Measurements from ENCODE around the gene SF3A2. TPM values are rescaled to one million over a fixed set of nuclear protein-coding genes. Genes with fewer than 3 reads are reported as not detected.
"Not testable (repeated sequence)": the region's sequence is repeated elsewhere in the genome, so short reads cannot be mapped to it uniquely, and the experiment has no call there.

The SF3A2 gene
- total and polyA plus RNA-seq, 2 experiments from 2014 or later: 21.2 to 75.3 TPM

DNA sequence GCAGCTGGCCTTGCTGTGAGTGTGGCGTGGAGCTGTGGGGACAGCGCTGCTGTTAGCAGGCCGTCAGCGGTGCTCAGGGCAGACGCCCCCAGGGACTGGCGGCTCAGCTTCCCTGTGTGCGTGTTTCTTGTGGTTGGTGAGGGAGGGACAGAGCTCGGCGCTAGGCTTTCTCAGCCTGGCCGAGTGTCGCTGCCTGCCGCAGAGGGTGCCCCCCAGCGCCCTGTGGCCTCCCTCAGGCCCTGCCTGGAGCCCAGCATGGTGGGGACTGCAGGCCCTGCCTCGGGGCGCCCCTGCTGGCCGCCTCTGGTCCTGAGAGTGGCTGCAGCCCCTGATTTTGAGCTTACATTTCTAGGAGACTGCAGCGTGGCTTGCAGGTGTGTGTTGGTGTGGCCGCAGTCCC, 37.4 kb upstream of the SF3A2 start:
- Histone ChIP-seq H2AFZ (no peak overlapping the region), H3K27ac (no peak overlapping the region), H4K20me1 (ENCODE audit: insufficient read depth, poor library complexity, severe bottlenecking) (peaks cover 9% of the 10 kb centered on the region), H3K9me2 (replicated peaks; ENCODE audit: insufficient read depth) (no peaks in the 10 kb centered on the region), H3K79me2 (peaks cover 26% of the 10 kb centered on the region), H3K4me2 (no peak overlapping the region), H3K36me3 (replicated peaks; ENCODE audit: insufficient read depth, low read depth) (no peaks in the 10 kb centered on the region), H3K4me1 (ENCODE audit: insufficient read depth) (no peaks in the 10 kb centered on the region), H3K9me3 (ENCODE audit: low read depth) (no peaks in the 10 kb centered on the region), H3K4me3 (no peak overlapping the region), H3K27me3 (no peaks in the 10 kb centered on the region)
- TF ChIP-seq EZH2 (IDR thresholded peaks at IDR 0.05; ENCODE audit: borderline replicate concordance) (no peak), EZH2phosphoT487 (IDR thresholded peaks at IDR 0.05; ENCODE audit: low read depth, severe bottlenecking, unreplicated experiment) (no peak)
- TF ChIP-seq, protein P1, sequence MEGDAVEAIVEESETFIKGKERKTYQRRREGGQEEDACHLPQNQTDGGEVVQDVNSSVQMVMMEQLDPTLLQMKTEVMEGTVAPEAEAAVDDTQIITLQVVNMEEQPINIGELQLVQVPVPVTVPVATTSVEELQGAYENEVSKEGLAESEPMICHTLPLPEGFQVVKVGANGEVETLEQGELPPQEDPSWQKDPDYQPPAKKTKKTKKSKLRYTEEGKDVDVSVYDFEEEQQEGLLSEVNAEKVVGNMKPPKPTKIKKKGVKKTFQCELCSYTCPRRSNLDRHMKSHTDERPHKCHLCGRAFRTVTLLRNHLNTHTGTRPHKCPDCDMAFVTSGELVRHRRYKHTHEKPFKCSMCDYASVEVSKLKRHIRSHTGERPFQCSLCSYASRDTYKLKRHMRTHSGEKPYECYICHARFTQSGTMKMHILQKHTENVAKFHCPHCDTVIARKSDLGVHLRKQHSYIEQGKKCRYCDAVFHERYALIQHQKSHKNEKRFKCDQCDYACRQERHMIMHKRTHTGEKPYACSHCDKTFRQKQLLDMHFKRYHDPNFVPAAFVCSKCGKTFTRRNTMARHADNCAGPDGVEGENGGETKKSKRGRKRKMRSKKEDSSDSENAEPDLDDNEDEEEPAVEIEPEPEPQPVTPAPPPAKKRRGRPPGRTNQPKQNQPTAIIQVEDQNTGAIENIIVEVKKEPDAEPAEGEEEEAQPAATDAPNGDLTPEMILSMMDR (IDR thresholded peaks at IDR 0.05; ENCODE audit: poor library complexity): no peak
- no peak for DNase-seq (ENCODE audit: low spot score)
- WGBS (ENCODE audit: low lambda C conversion rate, missing lambda C conversion rate): 85% methylated on average over 14 of the region's 18 CpGs

DNA sequence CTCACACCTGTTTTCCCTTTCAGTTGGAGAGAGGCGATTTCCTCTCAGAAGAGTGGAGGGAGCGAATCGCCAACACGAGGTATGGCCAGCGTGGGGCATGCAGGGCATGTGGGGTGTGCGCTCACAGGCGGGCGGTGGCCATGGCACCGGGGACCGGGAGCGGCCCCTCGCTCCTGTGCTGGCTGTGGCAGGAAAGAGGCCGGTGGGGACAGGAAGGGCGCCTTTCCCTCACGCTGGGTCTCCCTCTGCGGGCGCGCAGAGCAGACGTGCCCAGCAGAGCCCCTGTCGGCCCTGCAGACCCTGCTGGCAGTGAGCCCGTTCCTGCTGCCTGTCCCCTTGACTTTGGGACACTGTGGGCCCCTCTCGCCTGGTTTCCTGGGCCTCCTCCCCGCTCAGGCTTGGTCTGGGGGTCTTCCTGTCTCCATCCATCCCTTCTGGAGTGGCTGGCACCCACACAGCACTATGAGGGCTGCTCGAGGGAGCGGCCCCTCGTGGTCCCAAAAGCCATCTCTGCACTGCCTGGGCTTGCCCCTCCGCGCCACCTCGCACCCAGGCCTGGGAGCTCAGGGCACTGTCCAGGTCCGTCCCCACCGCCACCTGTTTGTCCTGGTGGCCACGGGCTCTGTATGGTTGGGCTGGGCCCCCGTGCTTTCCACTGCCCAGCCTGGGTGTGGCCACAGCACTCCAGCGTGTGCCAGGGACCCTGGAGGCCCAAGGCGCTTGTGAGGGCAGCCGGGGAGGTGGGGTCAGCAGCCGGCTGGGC, 36.6 kb upstream of the SF3A2 start:
- no peaks in the 10 kb centered on the region for H3K9me2 ChIP-seq (replicated peaks; ENCODE audit: insufficient read depth)
- H4K20me1 ChIP-seq (ENCODE audit: insufficient read depth, poor library complexity, severe bottlenecking): peaks cover 9% of the 10 kb centered on the region
- H3K79me2 ChIP-seq: peaks cover 26% of the 10 kb centered on the region
- no peak for DNase-seq (ENCODE audit: low spot score)
- H3K4me2 ChIP-seq: no peak overlapping the region
- no peaks in the 10 kb centered on the region for H3K4me1 ChIP-seq (ENCODE audit: insufficient read depth)
- no peak overlapping the region for H2AFZ ChIP-seq
- no peaks in the 10 kb centered on the region for H3K36me3 ChIP-seq (replicated peaks; ENCODE audit: insufficient read depth, low read depth)
- H3K27ac ChIP-seq: no peak overlapping the region
- H3K9me3 ChIP-seq (ENCODE audit: low read depth): no peaks in the 10 kb centered on the region
- H3K27me3 ChIP-seq: no peaks in the 10 kb centered on the region
- 97% methylated on average over 26 of the region's 37 CpGs for WGBS (ENCODE audit: low lambda C conversion rate, missing lambda C conversion rate)
- no peak for TF ChIP-seq EZH2phosphoT487 (IDR thresholded peaks at IDR 0.05; ENCODE audit: low read depth, severe bottlenecking, unreplicated experiment)
- TF ChIP-seq, protein P1 (IDR thresholded peaks at IDR 0.05; ENCODE audit: poor library complexity): no peak
- no peak for TF ChIP-seq EZH2 (IDR thresholded peaks at IDR 0.05; ENCODE audit: borderline replicate concordance)
- H3K4me3 ChIP-seq: no peak overlapping the region

DNA sequence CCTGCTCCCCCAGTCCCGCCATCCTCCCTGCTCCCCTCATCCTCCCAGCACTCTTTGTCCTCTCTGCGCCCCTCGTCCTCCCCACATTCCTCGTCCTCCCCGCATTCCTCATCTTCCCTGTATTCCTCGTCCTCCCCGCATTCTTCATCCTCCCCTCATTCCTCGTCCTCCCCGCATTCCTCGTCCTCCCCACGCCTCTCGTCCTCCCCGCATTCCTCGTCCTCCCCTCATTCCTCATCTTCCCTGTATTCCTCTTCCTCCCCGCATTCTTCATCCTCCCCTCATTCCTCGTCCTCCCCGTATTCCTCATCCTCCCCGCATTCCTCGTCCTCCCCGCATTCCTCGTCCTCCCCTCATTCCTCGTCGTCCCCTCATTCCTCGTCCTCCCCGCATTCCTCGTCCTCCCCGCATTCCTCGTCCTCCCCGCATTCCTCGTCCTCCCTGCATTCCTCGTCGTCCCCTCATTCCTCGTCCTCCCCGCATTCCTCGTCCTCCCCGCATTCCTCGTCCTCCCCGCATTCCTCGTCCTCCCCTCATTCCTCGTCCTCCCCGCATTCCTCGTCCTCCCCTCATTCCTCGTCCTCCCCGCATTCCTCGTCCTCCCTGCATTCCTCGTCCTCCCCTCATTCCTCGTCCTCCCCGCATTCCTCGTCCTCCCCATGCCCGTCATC, 35.9 kb upstream of the SF3A2 start:
- not testable (repeated sequence) for H4K20me1 ChIP-seq (ENCODE audit: insufficient read depth, poor library complexity, severe bottlenecking); H3K27me3 ChIP-seq; H3K4me1 ChIP-seq (ENCODE audit: insufficient read depth); H3K4me3 ChIP-seq; H3K4me2 ChIP-seq; DNase-seq (ENCODE audit: low spot score); H3K27ac ChIP-seq; H2AFZ ChIP-seq; H3K9me3 ChIP-seq (ENCODE audit: low read depth); H3K36me3 ChIP-seq (replicated peaks; ENCODE audit: insufficient read depth, low read depth); H3K9me2 ChIP-seq (replicated peaks; ENCODE audit: insufficient read depth)
- 100% methylated on average over 2 of the region's 50 CpGs for WGBS (ENCODE audit: low lambda C conversion rate, missing lambda C conversion rate)
- peaks cover 26% of the 10 kb centered on the region for H3K79me2 ChIP-seq

DNA sequence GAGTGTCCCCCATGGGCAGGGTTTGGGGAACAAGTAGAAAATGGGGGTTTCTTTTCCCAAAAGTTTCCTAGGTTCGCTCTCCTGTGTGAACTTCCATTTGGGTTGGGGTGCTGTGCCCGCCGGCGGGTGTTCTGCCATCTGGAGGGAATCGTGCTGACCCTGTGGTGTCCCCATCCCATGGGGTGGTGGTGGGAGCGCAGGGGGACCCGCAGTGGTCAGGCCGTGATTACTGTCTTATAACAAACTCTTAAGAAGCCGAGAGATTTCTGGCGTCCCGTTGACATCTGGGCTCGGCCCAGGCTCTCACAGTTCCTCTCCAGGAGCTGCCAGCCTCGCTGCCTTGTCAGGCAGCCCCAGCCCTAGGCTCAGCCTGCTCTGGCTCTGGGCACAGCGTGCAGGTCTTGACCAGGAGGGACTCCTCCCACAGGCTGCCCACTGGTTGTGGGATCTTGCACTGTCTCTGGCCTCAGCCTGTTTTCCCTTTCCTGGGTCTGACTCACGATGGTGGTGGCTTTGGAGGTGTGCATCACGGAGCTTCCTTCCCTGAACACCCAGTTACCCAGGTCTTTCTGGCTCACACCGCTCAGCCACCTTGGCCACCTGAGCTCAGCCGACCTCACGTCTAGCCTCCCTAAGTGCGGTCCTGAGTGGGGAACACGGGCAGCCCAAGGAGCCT, 35.0 kb upstream of the SF3A2 start:
- WGBS (ENCODE audit: low lambda C conversion rate, missing lambda C conversion rate): 96% methylated on average over 20 of the region's 21 CpGs
- Histone ChIP-seq H3K9me3 (ENCODE audit: low read depth) (no peaks in the 10 kb centered on the region), H3K36me3 (replicated peaks; ENCODE audit: insufficient read depth, low read depth) (no peaks in the 10 kb centered on the region), H3K27me3 (no peaks in the 10 kb centered on the region), H3K4me1 (ENCODE audit: insufficient read depth) (no peaks in the 10 kb centered on the region), H2AFZ (no peak overlapping the region), H4K20me1 (ENCODE audit: insufficient read depth, poor library complexity, severe bottlenecking) (peaks cover 9% of the 10 kb centered on the region), H3K4me2 (no peak overlapping the region), H3K9me2 (replicated peaks; ENCODE audit: insufficient read depth) (no peaks in the 10 kb centered on the region), H3K79me2 (peaks cover 21% of the 10 kb centered on the region), H3K27ac (no peak overlapping the region), H3K4me3 (no peak overlapping the region)
- no peak for DNase-seq (ENCODE audit: low spot score)
- TF ChIP-seq, protein P1 (IDR thresholded peaks at IDR 0.05; ENCODE audit: poor library complexity): no peak
- TF ChIP-seq EZH2 (IDR thresholded peaks at IDR 0.05; ENCODE audit: borderline replicate concordance): no peak
- TF ChIP-seq EZH2phosphoT487 (IDR thresholded peaks at IDR 0.05; ENCODE audit: low read depth, severe bottlenecking, unreplicated experiment): no peak

All from hepatocyte (in vitro differentiated cells).